GM12892 (cell line): ENCODE results near the gene GTF2A1.

ENCODE experiments used
- POLR2A ChIP-seq: IDR thresholded peaks from 2 replicates; pipeline ENCODE4 v1.6.1; 2011; ENCODE audit warnings: low read depth, low read length, control low read depth
- POLR2AphosphoS5 ChIP-seq: IDR thresholded peaks from 2 replicates; pipeline ENCODE4 v1.6.1; 2011; ENCODE audit warnings: low read depth, low read length, control low read depth

DNA sequence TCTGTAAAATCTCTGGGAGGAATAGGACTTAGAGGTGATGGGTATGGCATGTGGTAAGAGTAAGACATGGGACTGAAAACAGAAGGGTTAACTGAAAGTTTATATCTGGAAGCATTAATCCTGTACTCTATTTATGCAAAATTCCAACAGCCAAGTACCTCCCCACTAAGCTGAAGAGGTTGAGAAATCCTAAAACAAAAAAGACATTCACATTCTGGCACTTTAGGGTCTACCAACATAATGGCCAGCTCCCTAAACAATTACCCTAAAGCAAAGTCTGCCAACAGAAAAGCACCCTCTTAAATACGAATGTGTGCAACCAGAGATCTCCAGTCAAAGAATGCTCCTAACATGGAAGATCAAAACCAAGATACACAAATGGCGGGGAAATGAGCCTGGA lies 87.4 kb downstream of the GTF2A1 start:
- TF ChIP-seq POLR2A (no peak), POLR2AphosphoS5 (no peak)
